NK-92 treated with Interleukin-12 subunit alpha and Interleukin-12 subunit beta, amount 100 ng/mL, for 24 hours (cell line): Measurements from ENCODE around the gene GINS2.

ENCODE experiments used
- DNase-seq: peaks from one replicate; lab custom pipeline; 2025; lab: John Stamatoyannopoulos, UW

GINS2 gene

GRCh38 chr16:85716022-85716679 lies 27.4 kb upstream of the GINS2 start:
- no peak for DNase-seq

GRCh38 chr16:85715169-85716021 lies 26.6 kb upstream of the GINS2 start:
- DNase-seq, result no peak

GRCh38 chr16:85712801-85713200 lies 24.0 kb upstream of the GINS2 start:
- no peak for DNase-seq

GRCh38 chr16:85711982-85712587 lies 23.3 kb upstream of the GINS2 start:
- no peak for DNase-seq

GRCh38 chr16:85710732-85711131 lies 22.0 kb upstream of the GINS2 start:
- no peak for DNase-seq

- no peak for DNase-seq
These were observed 21.2 kb upstream of the GINS2 start for GRCh38 chr16:85709766-85710585.

- no peak for DNase-seq
These were observed 19.6 kb upstream of the GINS2 start for GRCh38 chr16:85708338-85708737.

GRCh38 chr16:85707528-85708095 lies 18.9 kb upstream of the GINS2 start:
- DNase-seq, result no peak

GRCh38 chr16:85706449-85707034 lies 17.8 kb upstream of the GINS2 start:
- DNase-seq, result no peak

GRCh38 chr16:85704900-85705846 lies 16.4 kb upstream of the GINS2 start:
- DNase-seq, result no peak

- DNase-seq, result no peak
These were observed 15.3 kb upstream of the GINS2 start for GRCh38 chr16:85704011-85704410.

- no peak for DNase-seq
These were observed 10.9 kb upstream of the GINS2 start for GRCh38 chr16:85699628-85700027.

- no peak for DNase-seq
These were observed 10.3 kb upstream of the GINS2 start for GRCh38 chr16:85698935-85699558.

GRCh38 chr16:85698459-85698891 lies 9.7 kb upstream of the GINS2 start:
- DNase-seq, result no peak

GRCh38 chr16:85697431-85697830 lies 8.7 kb upstream of the GINS2 start:
- DNase-seq, result no peak

GRCh38 chr16:85696781-85697180 lies 8.0 kb upstream of the GINS2 start:
- no peak for DNase-seq

- no peak for DNase-seq
These were observed 6.7 kb upstream of the GINS2 start for GRCh38 chr16:85695196-85696128.

- no peak for DNase-seq
These were observed 1.8 kb upstream of the GINS2 start for GRCh38 chr16:85690469-85691064.
